Measurements from ENCODE around the gene FAM171A2.
A peak's percentile ranks its signal among the peaks of the same experiment; 100 is the strongest.

FAM171A2 gene

GRCh38 chr17:44362459-44362948 lies 1.1 kb downstream of the FAM171A2 start:
- Mint-ChIP-seq H3K4me3 (peak overlapping the region; percentile 65), H3K36me3 (ENCODE audit: insufficient read depth) (peaks cover 2% of the 10 kb centered on the region), H3K4me1 (no peaks in the 10 kb centered on the region), H3K27ac (ENCODE audit: low read depth) (no peak overlapping the region), H3K27me3 (peaks cover 40% of the 10 kb centered on the region), H3K9me3 (no peaks in the 10 kb centered on the region)
- DNase-seq (ENCODE audit: low spot score in 2 of 2) (no peak), ATAC-seq (replicated peaks; ENCODE audit: extremely low read depth, poor library complexity, severe bottlenecking) (no peak)

GRCh38 chr17:44361292-44362260 lies 2.1 kb downstream of the FAM171A2 start:
- H3K27me3 Mint-ChIP-seq = peaks cover 31% of the 10 kb centered on the region
- DNase-seq (ENCODE audit: low spot score in 2 of 2) (no peak), ATAC-seq (replicated peaks; ENCODE audit: extremely low read depth, poor library complexity, severe bottlenecking) (no peak)
- no peak overlapping the region for H3K4me3 Mint-ChIP-seq
- H3K36me3 Mint-ChIP-seq (ENCODE audit: insufficient read depth) = peaks cover 2% of the 10 kb centered on the region
- H3K4me1 Mint-ChIP-seq = no peaks in the 10 kb centered on the region
- no peaks in the 10 kb centered on the region for H3K9me3 Mint-ChIP-seq
- no peak overlapping the region for H3K27ac Mint-ChIP-seq (ENCODE audit: low read depth)

- no peak for ATAC-seq (replicated peaks; ENCODE audit: extremely low read depth, poor library complexity, severe bottlenecking)
- no peak for DNase-seq (ENCODE audit: low spot score in 2 of 2)
- Mint-ChIP-seq H3K36me3 (ENCODE audit: insufficient read depth) (peaks cover 2% of the 10 kb centered on the region), H3K9me3 (no peaks in the 10 kb centered on the region), H3K4me1 (no peaks in the 10 kb centered on the region), H3K27ac (ENCODE audit: low read depth) (no peak overlapping the region), H3K4me3 (no peak overlapping the region), H3K27me3 (peaks cover 24% of the 10 kb centered on the region)
Observed at GRCh38 chr17:44360826-44361225, 2.8 kb downstream of the FAM171A2 start.

- Mint-ChIP-seq H3K4me1 (no peaks in the 10 kb centered on the region), H3K27ac (ENCODE audit: low read depth) (no peak overlapping the region), H3K27me3 (peaks cover 17% of the 10 kb centered on the region), H3K9me3 (no peaks in the 10 kb centered on the region), H3K4me3 (no peak overlapping the region), H3K36me3 (ENCODE audit: insufficient read depth) (peaks cover 2% of the 10 kb centered on the region)
- ATAC-seq (replicated peaks; ENCODE audit: extremely low read depth, poor library complexity, severe bottlenecking) (no peak), DNase-seq (ENCODE audit: low spot score in 2 of 2) (no peak)
Observed at GRCh38 chr17:44360144-44360533, 3.5 kb downstream of the FAM171A2 start.

- Mint-ChIP-seq H3K27me3 (peaks cover 11% of the 10 kb centered on the region), H3K4me1 (no peaks in the 10 kb centered on the region)
Observed at GRCh38 chr17:44359458-44360143, 4.1 kb downstream of the FAM171A2 start.

GRCh38 chr17:44359006-44359405 lies 4.6 kb downstream of the FAM171A2 start:
- Mint-ChIP-seq H3K27ac (ENCODE audit: low read depth) (peak overlapping the region; percentile 12), H3K4me3 (no peak overlapping the region), H3K4me1 (no peaks in the 10 kb centered on the region), H3K9me3 (no peaks in the 10 kb centered on the region), H3K36me3 (ENCODE audit: insufficient read depth) (peaks cover 2% of the 10 kb centered on the region), H3K27me3 (peaks cover 8% of the 10 kb centered on the region)
- no peak for DNase-seq (ENCODE audit: low spot score in 2 of 2)
- no peak for ATAC-seq (replicated peaks; ENCODE audit: extremely low read depth, poor library complexity, severe bottlenecking)

More at GRCh38 chr17:44359458-44360143, 4.1 kb downstream of the FAM171A2 start:
- ATAC-seq (replicated peaks; ENCODE audit: extremely low read depth, poor library complexity, severe bottlenecking) = no peak
- H3K36me3 Mint-ChIP-seq (ENCODE audit: insufficient read depth) = peaks cover 2% of the 10 kb centered on the region
- H3K9me3 Mint-ChIP-seq = no peaks in the 10 kb centered on the region
- DNase-seq (ENCODE audit: low spot score in 2 of 2) = no peak
- H3K27ac Mint-ChIP-seq (ENCODE audit: low read depth) = no peak overlapping the region
- no peak overlapping the region for H3K4me3 Mint-ChIP-seq

- peaks cover 2% of the 10 kb centered on the region for H3K36me3 Mint-ChIP-seq (ENCODE audit: insufficient read depth)
Observed at GRCh38 chr17:44358066-44358465, 5.6 kb downstream of the FAM171A2 start.

GRCh38 chr17:44356241-44356640 lies 7.4 kb downstream of the FAM171A2 start:
- peaks cover 8% of the 10 kb centered on the region for H3K36me3 Mint-ChIP-seq (ENCODE audit: insufficient read depth)
- peaks cover 5% of the 10 kb centered on the region for H3K4me1 Mint-ChIP-seq
- H3K27me3 Mint-ChIP-seq = no peaks in the 10 kb centered on the region
- no peaks in the 10 kb centered on the region for H3K9me3 Mint-ChIP-seq
- no peak overlapping the region for H3K4me3 Mint-ChIP-seq
- no peak for ATAC-seq (replicated peaks; ENCODE audit: extremely low read depth, poor library complexity, severe bottlenecking)
- H3K27ac Mint-ChIP-seq (ENCODE audit: low read depth) = no peak overlapping the region
- DNase-seq (ENCODE audit: low spot score in 2 of 2) = no peak

More at GRCh38 chr17:44358066-44358465, 5.6 kb downstream of the FAM171A2 start:
- Mint-ChIP-seq H3K9me3 (no peaks in the 10 kb centered on the region), H3K4me1 (peaks cover 1% of the 10 kb centered on the region), H3K27ac (ENCODE audit: low read depth) (peak overlapping the region; percentile 52), H3K4me3 (no peak overlapping the region), H3K27me3 (peaks cover 8% of the 10 kb centered on the region)
- no peak for DNase-seq (ENCODE audit: low spot score in 2 of 2)
- no peak for ATAC-seq (replicated peaks; ENCODE audit: extremely low read depth, poor library complexity, severe bottlenecking)

- Mint-ChIP-seq H3K27ac (ENCODE audit: low read depth) (no peak overlapping the region), H3K4me1 (peaks cover 5% of the 10 kb centered on the region), H3K9me3 (no peaks in the 10 kb centered on the region), H3K4me3 (peak overlapping the region; percentile 16), H3K27me3 (no peaks in the 10 kb centered on the region), H3K36me3 (ENCODE audit: insufficient read depth) (peaks cover 8% of the 10 kb centered on the region)
- DNase-seq (ENCODE audit: low spot score in 2 of 2) (no peak), ATAC-seq (replicated peaks; ENCODE audit: extremely low read depth, poor library complexity, severe bottlenecking) (no peak)
Observed at GRCh38 chr17:44355642-44356099, 8.0 kb downstream of the FAM171A2 start.

GRCh38 chr17:44354582-44355561 lies 8.8 kb downstream of the FAM171A2 start:
- no peak overlapping the region for H3K27ac Mint-ChIP-seq (ENCODE audit: low read depth)
- no peaks in the 10 kb centered on the region for H3K9me3 Mint-ChIP-seq
- ATAC-seq (replicated peaks; ENCODE audit: extremely low read depth, poor library complexity, severe bottlenecking) (peak; percentile 9), DNase-seq (ENCODE audit: low spot score in 2 of 2) (peak; percentile 24 to 51)
- peaks cover 10% of the 10 kb centered on the region for H3K36me3 Mint-ChIP-seq (ENCODE audit: insufficient read depth)
- H3K27me3 Mint-ChIP-seq = no peaks in the 10 kb centered on the region
- peaks cover 5% of the 10 kb centered on the region for H3K4me1 Mint-ChIP-seq
- peak overlapping the region; percentile 41 for H3K4me3 Mint-ChIP-seq

GRCh38 chr17:44353672-44354331 lies 9.9 kb downstream of the FAM171A2 start:
- DNase-seq (ENCODE audit: low spot score in 2 of 2) (no peak), ATAC-seq (replicated peaks; ENCODE audit: extremely low read depth, poor library complexity, severe bottlenecking) (no peak)
- Mint-ChIP-seq H3K4me1 (peaks cover 6% of the 10 kb centered on the region), H3K4me3 (peak overlapping the region; percentile 41), H3K9me3 (no peaks in the 10 kb centered on the region), H3K27me3 (no peaks in the 10 kb centered on the region), H3K36me3 (ENCODE audit: insufficient read depth) (peaks cover 8% of the 10 kb centered on the region), H3K27ac (ENCODE audit: low read depth) (no peak overlapping the region)
